Hematopoietic multipotent progenitor cell treated with erythropoietin and hydrocortisone succinate and interleukin-3 and kit ligand, for 8 days (in vitro differentiated cells): Measurements from ENCODE around the gene ZNF681.
"Not testable (repeated sequence)": the region's sequence is repeated elsewhere in the genome, so short reads cannot be mapped to it uniquely, and the experiment has no call there.

Source experiments
- DNase-seq: peaks from one replicate; pipeline ENCODE4 v3.0.0-alpha.2; 2015

ZNF681 gene

GRCh38 chr19:23771761-23772674, 13.3 kb upstream of the ZNF681 start:
- no peak for DNase-seq

- no peak for DNase-seq
Measured at GRCh38 chr19:23771316-23771715, 12.6 kb upstream of the ZNF681 start.

- DNase-seq, result no peak
Measured at GRCh38 chr19:23770672-23771250, 12.1 kb upstream of the ZNF681 start.

GRCh38 chr19:23769691-23770468, 11.2 kb upstream of the ZNF681 start:
- DNase-seq, result no peak

GRCh38 chr19:23766951-23767350, 8.3 kb upstream of the ZNF681 start:
- no peak for DNase-seq

- DNase-seq, result no peak
Measured at GRCh38 chr19:23764781-23765180, 6.1 kb upstream of the ZNF681 start.

- DNase-seq, result peak; percentile 68
Measured at GRCh38 chr19:23762884-23763711, 4.4 kb upstream of the ZNF681 start.

- no peak for DNase-seq
Measured at GRCh38 chr19:23762548-23762883, 3.8 kb upstream of the ZNF681 start.

- DNase-seq, result not testable (repeated sequence)
Measured at GRCh38 chr19:23760326-23760725, 1.6 kb upstream of the ZNF681 start.

- DNase-seq, result not testable (repeated sequence)
Measured at GRCh38 chr19:23743633-23744232, 15.0 kb downstream of the ZNF681 start.

- DNase-seq, result not testable (repeated sequence)
Measured at GRCh38 chr19:23730729-23731465, 27.8 kb downstream of the ZNF681 start.

- not testable (repeated sequence) for DNase-seq
Measured at GRCh38 chr19:23724161-23724560, 34.5 kb downstream of the ZNF681 start.

- DNase-seq, result no peak
Measured at GRCh38 chr19:23718802-23719201, 39.9 kb downstream of the ZNF681 start.

GRCh38 chr19:23716792-23717191, 41.9 kb downstream of the ZNF681 start:
- no peak for DNase-seq

GRCh38 chr19:23709347-23709746, 49.3 kb downstream of the ZNF681 start:
- DNase-seq, result no peak

GRCh38 chr19:23706657-23707056, 52.0 kb downstream of the ZNF681 start:
- no peak for DNase-seq

GRCh38 chr19:23699521-23699860, 59.2 kb downstream of the ZNF681 start:
- no peak for DNase-seq

- no peak for DNase-seq
Measured at GRCh38 chr19:23698711-23699520, 59.8 kb downstream of the ZNF681 start.

GRCh38 chr19:23692937-23693336, 65.8 kb downstream of the ZNF681 start:
- DNase-seq, result not testable (repeated sequence)
